ENCODE data around the gene IL4R. TPM values are rescaled to one million over a fixed set of nuclear protein-coding genes. Genes with fewer than 3 reads are reported as not detected.
A peak's percentile ranks its signal among the peaks of the same experiment; 100 is the strongest.
"Not testable (repeated sequence)": the region's sequence is repeated elsewhere in the genome, so short reads cannot be mapped to it uniquely, and the experiment has no call there.

IL4R gene
- total RNA-seq, 4 donors from 2014 or later: 84.9 to 97.9 (median 89.8) TPM

GRCh38 chr16:27284865-27285675 is 28.7 kb upstream of the IL4R start:
- no peak for DNase-seq
- Histone ChIP-seq H3K36me3 (no peaks in the 10 kb centered on the region), H3K27me3 (no peaks in the 10 kb centered on the region), H3K9me3 (no peaks in the 10 kb centered on the region), H3K4me1 (peaks cover 0 to 12% (median 3%) of the 10 kb centered on the region in 3 donors), H3K27ac (peak overlapping the region in 1 of 4 donors; percentile 6), H3K4me3 (no peak overlapping the region)
- intact Hi-C loops (cut with DNase I): no loop called here
- 77 to 87% methylated on average over 6 to 7 of the region's 7 CpGs for WGBS, 2 donors
- no peak for TF ChIP-seq POLR2A (IDR thresholded peaks at IDR 0.05)
- TF ChIP-seq CTCF (IDR thresholded peaks at IDR 0.05): no peak

- Histone ChIP-seq H3K4me1 (peaks cover 0 to 12% (median 3%) of the 10 kb centered on the region in 3 donors), H3K27ac (peak overlapping the region; percentile 22 to 69 (median 46)), H3K36me3 (no peaks in the 10 kb centered on the region), H3K4me3 (no peak overlapping the region), H3K9me3 (no peaks in the 10 kb centered on the region), H3K27me3 (no peaks in the 10 kb centered on the region)
- DNase-seq: no peak
- WGBS, 2 donors: 71 to 83% methylated on average over 6 of the region's 6 CpGs
- TF ChIP-seq CTCF (IDR thresholded peaks at IDR 0.05) (no peak), POLR2A (IDR thresholded peaks at IDR 0.05) (no peak)
- intact Hi-C loops (cut with DNase I): no loop called here
Measured at GRCh38 chr16:27285676-27286196, 28.0 kb upstream of the IL4R start.

- DNase-seq: no peak
- Histone ChIP-seq H3K4me1 (peaks cover 0 to 12% (median 3%) of the 10 kb centered on the region in 3 donors), H3K9me3 (no peaks in the 10 kb centered on the region), H3K36me3 (no peaks in the 10 kb centered on the region), H3K4me3 (no peak overlapping the region), H3K27ac (peak overlapping the region; percentile 22 to 69 (median 46)), H3K27me3 (no peaks in the 10 kb centered on the region)
- 30 to 38% methylated on average over 2 to 4 of the region's 4 CpGs for WGBS, 2 donors
- TF ChIP-seq POLR2A (IDR thresholded peaks at IDR 0.05) (no peak), CTCF (IDR thresholded peaks at IDR 0.05) (no peak)
- intact Hi-C loops (cut with DNase I): no loop called here
Measured at GRCh38 chr16:27286451-27286850, 27.3 kb upstream of the IL4R start.

- H3K4me1 ChIP-seq: peaks cover 0 to 12% (median 3%) of the 10 kb centered on the region in 3 donors
- H3K27me3 ChIP-seq: no peaks in the 10 kb centered on the region
- TF ChIP-seq CTCF (IDR thresholded peaks at IDR 0.05) (no peak), POLR2A (IDR thresholded peaks at IDR 0.05) (no peak)
- intact Hi-C loops (cut with DNase I): no loop called here
- no peak for DNase-seq
- no peaks in the 10 kb centered on the region for H3K9me3 ChIP-seq
- no peak overlapping the region for H3K4me3 ChIP-seq
- H3K36me3 ChIP-seq: no peaks in the 10 kb centered on the region
- WGBS, 2 donors: 92 to 96% methylated on average over 8 of the region's 8 CpGs
- peak overlapping the region in 3 of 4 donors; percentile 39 to 69 (median 53) for H3K27ac ChIP-seq
Measured at GRCh38 chr16:27287051-27287811, 26.5 kb upstream of the IL4R start.

GRCh38 chr16:27287887-27288286 is 25.9 kb upstream of the IL4R start:
- Histone ChIP-seq H3K27me3 (no peaks in the 10 kb centered on the region), H3K9me3 (no peaks in the 10 kb centered on the region), H3K4me1 (peaks cover 0 to 12% (median 3%) of the 10 kb centered on the region in 3 donors), H3K4me3 (no peak overlapping the region), H3K36me3 (no peaks in the 10 kb centered on the region), H3K27ac (no peak overlapping the region)
- 63 to 84% methylated on average over 8 to 11 of the region's 11 CpGs for WGBS, 2 donors
- TF ChIP-seq CTCF (IDR thresholded peaks at IDR 0.05) (no peak), POLR2A (IDR thresholded peaks at IDR 0.05) (no peak)
- no peak for DNase-seq
- intact Hi-C loops (cut with DNase I): no loop called here

- WGBS, 2 donors: 81 to 88% methylated on average over 6 of the region's 6 CpGs
- not testable (repeated sequence) for DNase-seq
Measured at GRCh38 chr16:27288313-27288712, 25.5 kb upstream of the IL4R start.

More at GRCh38 chr16:27288313-27288712, 25.5 kb upstream of the IL4R start:
- H3K9me3 ChIP-seq; H3K27ac ChIP-seq; H3K4me3 ChIP-seq; H3K27me3 ChIP-seq; intact Hi-C loops (cut with DNase I); H3K36me3 ChIP-seq: not testable (repeated sequence)
- H3K4me1 ChIP-seq: peaks cover 0 to 12% (median 3%) of the 10 kb centered on the region in 3 donors
